A673 (cell line): ENCODE data around the gene SPECC1. TPM values are rescaled to one million over a fixed set of nuclear protein-coding genes. Genes with fewer than 3 reads are reported as not detected.
"Not testable (repeated sequence)": the region's sequence is repeated elsewhere in the genome, so short reads cannot be mapped to it uniquely, and the experiment has no call there.

Source experiments
- BruUV-seq: library from RNA; stranded (reverse); fragments of 400-500 nt; replicated peaks from 2 replicates; lab custom pipeline; 2021; lab: Mats Ljungman, UMichigan
- CTCF ChIA-PET: fragments of 300-600 bp; sonication (Branson Sonifier 250); formaldehyde crosslinking; loops from one replicate; lab custom pipeline; 2022; ENCODE audit warnings: antibody characterized with exemption; lab: Charles Lee
- POLR2A ChIA-PET: fragments of 300-600 bp; sonication (Branson Sonifier 250); formaldehyde crosslinking; loops from one replicate; lab custom pipeline; 2022; ENCODE audit warnings: antibody characterized with exemption; ENCODE audit not compliant: low non-redundant PET; lab: Charles Lee
- DNase-seq: peaks from one replicate; pipeline ENCODE4 v3.0.0-alpha.2; 2015; ENCODE audit warnings: low spot score
- H3K27ac ChIP-seq: fragments of 200-600 bp; sonication (generic); 2 replicates; pipeline ENCODE4 v1.5.1; 2016; ENCODE audit warnings: mixed run types, low read depth, mild to moderate bottlenecking, mixed read lengths, antibody characterized with exemption, low read length; ENCODE audit not compliant: poor library complexity, severe bottlenecking
- H3K27me3 ChIP-seq: fragments of 200-600 bp; sonication (generic); replicated peaks from 2 replicates; pipeline ENCODE4 v1.6.1; 2017; ENCODE audit warnings: mixed run types, low read depth, mild to moderate bottlenecking, mixed read lengths, antibody characterized with exemption, low read length; ENCODE audit not compliant: insufficient read depth, poor library complexity
- H3K36me3 ChIP-seq: fragments of 200-600 bp; sonication (generic); 2 replicates; pipeline ENCODE4 v1.6.1; 2016; ENCODE audit warnings: mixed run types, mild to moderate bottlenecking, mixed read lengths, antibody characterized with exemption, low read length; ENCODE audit not compliant: insufficient read depth, poor library complexity, severe bottlenecking
- H3K4me1 ChIP-seq: fragments of 200-600 bp; sonication (generic); 2 replicates; pipeline ENCODE4 v1.6.1; 2017; ENCODE audit warnings: mixed run types, mild to moderate bottlenecking, mixed read lengths, antibody characterized with exemption, low read length; ENCODE audit not compliant: insufficient read depth, poor library complexity, severe bottlenecking
- H3K4me3 ChIP-seq: fragments of 200-600 bp; sonication (generic); 2 replicates; pipeline ENCODE4 v1.5.1; 2016; ENCODE audit warnings: low read depth, mixed run types, mild to moderate bottlenecking, mixed read lengths, low read length; ENCODE audit not compliant: poor library complexity, severe bottlenecking
- H3K9me3 ChIP-seq: fragments of 200-600 bp; sonication (generic); 2 replicates; pipeline ENCODE4 v1.6.1; 2016; ENCODE audit warnings: mixed run types, low read depth, mild to moderate bottlenecking, mixed read lengths, antibody characterized with exemption, low read length; ENCODE audit not compliant: poor library complexity, severe bottlenecking
- EZH2 ChIP-seq: fragments of 200-600 bp; sonication (generic); IDR thresholded peaks from 2 replicates; pipeline ENCODE4 v1.6.1; 2017; ENCODE audit warnings: borderline replicate concordance, low read depth, mild to moderate bottlenecking, mixed read lengths, antibody characterized with exemption, low read length; ENCODE audit not compliant: poor library complexity, severe bottlenecking
- intact Hi-C: fragments of 100-400 bp; cut with micrococcal nuclease; formaldehyde crosslinking; loops from one replicate; pipeline ENCODE4 v1.10.0; 2022; ENCODE audit not compliant: unreplicated experiment
- total RNA-seq: library from RNA; stranded (reverse); gene quantifications from 2 replicates; pipeline ENCODE4 v1.2.3, GENCODE V29; 2021
- TF ChIP-seq, protein P1 (sequence below): fragments of 300-800, 200-600 bp; sonication (generic); conservative IDR thresholded peaks from 2 replicates; pipeline ENCODE4 v1.5.1; 2017; ENCODE audit warnings: low read depth, mild to moderate bottlenecking, antibody characterized with exemption, low read length, moderate library complexity, mixed read lengths

The SPECC1 gene
- total RNA-seq, 1 experiment from 2014 or later: 5.8 TPM

DNA sequence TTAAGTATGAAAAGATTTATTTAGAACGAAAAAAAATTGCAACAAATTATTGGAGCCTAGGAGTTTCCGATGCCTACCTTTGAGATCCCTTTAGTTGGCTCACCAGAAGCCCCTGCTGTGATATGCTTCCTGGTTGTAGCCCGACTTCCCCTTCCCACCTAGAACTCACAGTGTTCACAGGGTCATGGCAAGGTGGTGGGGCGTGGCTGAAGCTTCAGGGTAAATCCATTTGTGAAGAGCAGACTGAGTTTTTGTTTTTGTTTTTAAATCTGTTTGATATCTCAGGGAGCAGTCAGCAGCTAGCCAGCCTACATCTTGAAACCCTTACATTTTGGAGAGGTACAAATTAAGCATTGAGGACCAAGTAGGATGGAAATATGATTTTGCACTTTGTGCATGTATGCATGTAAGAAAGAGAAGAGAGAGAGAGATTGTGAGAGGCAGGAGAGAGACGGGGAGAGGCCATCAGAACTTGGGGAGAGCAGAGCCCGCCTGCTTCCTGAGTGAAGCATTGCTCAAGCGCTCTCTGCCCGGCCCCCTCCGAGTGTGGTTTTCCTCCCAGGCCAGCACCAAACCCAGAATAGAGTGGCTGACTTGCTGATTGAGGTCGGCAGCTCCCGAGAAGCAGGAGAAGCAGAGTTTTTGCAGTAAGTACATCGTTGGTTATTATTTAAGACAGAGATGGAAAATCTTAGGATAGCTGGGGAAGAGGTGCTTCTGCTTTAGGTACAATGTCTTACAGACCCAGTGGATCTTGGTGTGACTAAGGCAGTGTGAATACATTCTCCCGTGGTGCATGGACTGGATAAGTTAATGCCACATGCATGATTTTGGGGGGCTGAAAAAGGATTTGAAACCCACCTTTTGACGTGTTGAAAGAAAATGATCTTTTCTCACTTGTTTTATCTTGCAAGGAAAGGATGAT, 64.2 kb downstream of the SPECC1 start:
- H3K4me3 ChIP-seq: no peak overlapping the region
- no TSS peak for BruUV-seq
- no peaks in the 10 kb centered on the region for H3K27me3 ChIP-seq
- H3K9me3 ChIP-seq: no peaks in the 10 kb centered on the region
- ChIA-PET POLR2A (no interaction called here), CTCF (no interaction called here)
- no peak for DNase-seq
- H3K27ac ChIP-seq: no peak overlapping the region
- TF ChIP-seq, protein P1, sequence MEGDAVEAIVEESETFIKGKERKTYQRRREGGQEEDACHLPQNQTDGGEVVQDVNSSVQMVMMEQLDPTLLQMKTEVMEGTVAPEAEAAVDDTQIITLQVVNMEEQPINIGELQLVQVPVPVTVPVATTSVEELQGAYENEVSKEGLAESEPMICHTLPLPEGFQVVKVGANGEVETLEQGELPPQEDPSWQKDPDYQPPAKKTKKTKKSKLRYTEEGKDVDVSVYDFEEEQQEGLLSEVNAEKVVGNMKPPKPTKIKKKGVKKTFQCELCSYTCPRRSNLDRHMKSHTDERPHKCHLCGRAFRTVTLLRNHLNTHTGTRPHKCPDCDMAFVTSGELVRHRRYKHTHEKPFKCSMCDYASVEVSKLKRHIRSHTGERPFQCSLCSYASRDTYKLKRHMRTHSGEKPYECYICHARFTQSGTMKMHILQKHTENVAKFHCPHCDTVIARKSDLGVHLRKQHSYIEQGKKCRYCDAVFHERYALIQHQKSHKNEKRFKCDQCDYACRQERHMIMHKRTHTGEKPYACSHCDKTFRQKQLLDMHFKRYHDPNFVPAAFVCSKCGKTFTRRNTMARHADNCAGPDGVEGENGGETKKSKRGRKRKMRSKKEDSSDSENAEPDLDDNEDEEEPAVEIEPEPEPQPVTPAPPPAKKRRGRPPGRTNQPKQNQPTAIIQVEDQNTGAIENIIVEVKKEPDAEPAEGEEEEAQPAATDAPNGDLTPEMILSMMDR: no peak
- no peak for TF ChIP-seq EZH2
- H3K4me1 ChIP-seq: peaks cover 3% of the 10 kb centered on the region
- H3K36me3 ChIP-seq: no peaks in the 10 kb centered on the region
- intact Hi-C loops: no loop called here

DNA sequence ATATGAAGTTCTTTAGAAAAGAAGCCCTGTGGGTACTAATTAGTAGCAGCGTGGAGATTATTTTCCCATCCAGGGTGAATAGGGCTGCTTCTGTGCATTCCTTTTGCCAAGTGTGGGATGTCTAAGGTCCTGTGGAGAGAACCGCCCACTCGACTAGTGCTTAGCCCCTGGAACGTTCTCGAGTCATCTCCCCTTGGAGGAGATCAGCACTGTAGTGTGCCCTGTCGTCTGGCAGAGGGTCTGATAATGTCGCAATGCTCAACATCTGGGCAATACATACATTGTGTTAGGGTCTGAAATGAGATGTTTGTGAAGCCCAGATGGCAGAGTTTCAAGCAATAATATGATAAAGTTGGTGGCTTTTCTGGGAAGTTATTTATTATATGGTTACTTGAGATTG, 64.8 kb downstream of the SPECC1 start:
- DNase-seq: no peak
- Histone ChIP-seq H3K9me3 (no peaks in the 10 kb centered on the region), H3K4me1 (peaks cover 3% of the 10 kb centered on the region), H3K27me3 (no peaks in the 10 kb centered on the region), H3K27ac (no peak overlapping the region), H3K36me3 (no peaks in the 10 kb centered on the region), H3K4me3 (no peak overlapping the region)
- no peak for TF ChIP-seq EZH2
- TF ChIP-seq, protein P1: no peak
- intact Hi-C loops: no loop called here
- CTCF ChIA-PET: no interaction called here
- POLR2A ChIA-PET: no interaction called here
- BruUV-seq: no TSS peak

DNA sequence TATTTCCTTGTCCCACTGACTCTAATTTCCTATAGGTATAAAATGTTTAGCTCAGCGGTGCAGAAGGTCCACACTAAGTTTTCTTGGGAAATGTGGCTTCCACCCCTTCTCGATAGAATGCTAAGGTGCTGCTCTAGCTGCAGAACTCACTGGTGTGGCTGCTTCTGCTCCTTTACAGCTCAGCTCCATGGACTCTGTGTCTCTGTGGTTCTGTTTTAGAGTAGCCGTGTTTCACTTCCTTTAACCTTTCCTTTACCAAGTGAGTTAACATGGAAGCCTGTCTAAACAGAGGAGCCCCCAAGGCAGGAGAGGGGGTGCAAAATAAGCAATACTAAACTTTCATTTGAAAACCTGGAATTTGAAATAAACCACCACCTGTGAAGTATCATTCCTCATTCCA, 65.3 kb downstream of the SPECC1 start:
- no peaks in the 10 kb centered on the region for H3K36me3 ChIP-seq
- ChIA-PET CTCF (no interaction called here), POLR2A (no interaction called here)
- H3K9me3 ChIP-seq: no peaks in the 10 kb centered on the region
- peaks cover 3% of the 10 kb centered on the region for H3K4me1 ChIP-seq
- intact Hi-C loops: no loop called here
- DNase-seq: no peak
- BruUV-seq: no TSS peak
- H3K27ac ChIP-seq: no peak overlapping the region
- no peak overlapping the region for H3K4me3 ChIP-seq
- no peaks in the 10 kb centered on the region for H3K27me3 ChIP-seq
- no peak for TF ChIP-seq EZH2
- TF ChIP-seq, protein P1: no peak

DNA sequence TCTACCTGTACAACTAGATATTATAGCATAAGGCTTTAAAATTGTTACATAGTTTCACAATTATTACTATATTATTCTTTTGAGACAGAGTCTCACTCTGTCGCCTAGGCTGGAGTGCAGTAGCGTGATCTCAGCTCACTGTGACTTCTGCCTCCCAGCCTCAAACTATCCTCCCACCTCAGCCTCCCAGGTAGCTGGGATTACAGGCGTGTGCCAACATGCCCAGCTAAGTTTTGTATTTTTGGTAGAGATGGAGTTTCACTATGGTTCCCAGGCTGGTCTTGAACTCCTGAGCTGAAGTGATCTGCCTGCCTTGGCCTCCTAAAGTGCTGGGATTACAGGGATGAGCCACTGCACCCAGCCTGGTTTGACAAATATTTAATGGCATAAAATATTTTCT, 67.0 kb downstream of the SPECC1 start:
- CTCF ChIA-PET, intact Hi-C loops, H3K27ac ChIP-seq, POLR2A ChIA-PET, H3K4me1 ChIP-seq, H3K9me3 ChIP-seq, H3K27me3 ChIP-seq, BruUV-seq, H3K36me3 ChIP-seq, DNase-seq, H3K4me3 ChIP-seq: not testable (repeated sequence)
